ENCODE measurements around the gene SPATA6L. TPM values are rescaled to one million over a fixed set of nuclear protein-coding genes. Genes with fewer than 3 reads are reported as not detected.

SPATA6L gene, protein sequence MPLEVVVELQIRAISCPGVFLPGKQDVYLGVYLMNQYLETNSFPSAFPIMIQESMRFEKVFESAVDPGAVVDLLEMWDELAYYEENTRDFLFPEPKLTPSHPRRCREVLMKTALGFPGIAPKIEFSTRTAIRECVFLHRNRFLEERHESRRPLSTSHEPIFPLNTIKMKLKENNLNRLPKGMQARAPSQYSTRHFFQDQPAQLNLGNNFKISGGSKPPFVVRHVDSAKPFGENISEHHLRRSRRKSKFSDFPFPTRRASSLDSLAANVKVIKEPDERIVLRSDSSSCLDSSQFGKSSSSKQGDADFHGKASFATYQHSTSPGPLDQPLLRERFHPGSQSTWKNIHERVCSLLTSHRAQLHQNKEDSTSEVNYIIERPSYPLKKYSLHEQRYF
- total RNA-seq = 10.9 TPM

DNA sequence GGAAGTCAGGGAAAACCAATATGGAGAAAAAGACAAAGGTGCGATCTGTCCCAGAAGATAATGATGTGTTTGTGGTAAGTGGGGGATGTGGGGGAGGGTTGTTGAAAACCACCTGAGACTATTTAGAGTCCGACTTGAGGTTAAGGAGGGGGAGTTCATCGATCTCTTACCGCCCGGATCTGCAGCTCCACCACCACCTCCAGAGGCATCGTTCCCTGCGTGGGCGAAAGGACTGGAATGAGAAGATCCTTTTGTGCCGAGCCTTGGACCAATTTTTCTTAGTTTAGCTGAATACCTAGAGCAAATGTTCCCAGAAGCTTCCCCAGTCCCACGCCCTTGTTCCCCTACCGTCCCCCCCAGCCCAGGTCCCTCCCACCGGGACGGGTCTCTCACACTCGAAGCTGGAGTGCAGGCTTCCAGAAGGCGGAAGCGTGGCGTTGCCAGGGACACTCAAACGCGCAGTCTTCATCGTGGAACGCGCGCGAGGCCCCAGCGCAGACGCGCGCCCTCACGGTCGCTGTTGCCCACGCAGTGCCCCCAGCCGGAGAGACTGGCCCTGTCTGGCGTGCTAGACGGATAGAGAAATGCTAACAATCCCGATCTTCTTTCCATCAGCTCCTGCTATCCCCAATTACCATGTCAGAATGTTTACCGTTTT lies at the start of gene SPATA6L:
SPATA6L (minus strand) TSS at position 439 of the 658 bp plus-strand sequence; CDS start at position 209, 230 bp downstream.
- DNase-seq = peak; percentile 73

DNA sequence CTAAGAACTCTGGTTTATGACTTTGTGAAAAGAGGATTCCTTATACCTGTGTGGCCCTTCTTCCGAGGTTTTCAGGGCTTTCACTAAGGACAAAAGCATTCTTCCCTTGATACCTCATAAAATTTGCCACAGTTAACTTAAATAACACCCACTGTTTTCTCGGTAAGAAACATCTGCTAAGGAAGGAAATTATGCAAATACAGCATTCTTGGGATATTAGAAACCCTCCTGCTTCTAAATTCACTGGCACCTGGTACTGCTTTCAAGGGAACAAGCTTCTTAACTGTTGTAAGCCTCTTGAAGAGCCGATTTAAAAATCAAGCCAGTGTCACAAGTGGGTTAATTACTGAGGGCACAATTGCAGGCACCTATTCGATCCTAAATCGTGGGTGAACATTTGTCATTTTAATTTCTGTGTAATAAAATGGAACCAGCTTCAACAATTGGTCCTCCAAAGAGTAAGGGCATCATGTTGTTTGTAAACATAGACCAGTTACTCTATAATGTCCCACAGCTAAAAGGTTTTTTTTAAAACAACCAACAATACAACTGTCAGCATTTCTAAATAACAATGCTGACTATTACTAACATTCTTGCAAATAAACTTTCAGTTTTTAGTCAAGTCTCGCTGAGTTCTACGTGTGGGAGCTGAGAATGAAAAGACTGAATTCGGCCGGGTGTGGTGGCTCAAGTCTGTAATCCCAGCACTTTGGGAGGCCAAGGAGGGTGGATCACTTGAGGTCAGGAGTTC lies 48.2 kb upstream of the SPATA6L start:
- DNase-seq = no peak

DNA sequence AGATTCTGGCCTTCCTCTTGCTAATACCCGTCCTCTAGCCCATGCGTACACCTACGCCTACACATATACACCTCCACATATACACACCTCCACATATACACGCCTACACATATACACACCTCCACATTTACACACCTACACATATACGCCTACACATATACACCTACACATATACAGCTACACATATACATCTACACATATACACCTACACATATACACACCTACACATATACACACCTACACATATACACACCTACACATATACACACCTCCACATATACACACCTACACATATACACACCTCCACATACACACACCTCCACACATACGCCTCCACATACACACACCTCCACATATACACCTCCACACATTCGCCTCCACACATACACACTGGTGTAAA lies 47.6 kb upstream of the SPATA6L start:
- DNase-seq = no peak

- no peak for DNase-seq
Measured at GRCh38 chr9:4709380-4709779, 43.1 kb upstream of the SPATA6L start.

GRCh38 chr9:4706971-4707622 lies 40.8 kb upstream of the SPATA6L start:
- no peak for DNase-seq

GRCh38 chr9:4706021-4706420 lies 39.7 kb upstream of the SPATA6L start:
- no peak for DNase-seq

- DNase-seq = no peak
Measured at GRCh38 chr9:4704129-4704528, 37.8 kb upstream of the SPATA6L start.

DNA sequence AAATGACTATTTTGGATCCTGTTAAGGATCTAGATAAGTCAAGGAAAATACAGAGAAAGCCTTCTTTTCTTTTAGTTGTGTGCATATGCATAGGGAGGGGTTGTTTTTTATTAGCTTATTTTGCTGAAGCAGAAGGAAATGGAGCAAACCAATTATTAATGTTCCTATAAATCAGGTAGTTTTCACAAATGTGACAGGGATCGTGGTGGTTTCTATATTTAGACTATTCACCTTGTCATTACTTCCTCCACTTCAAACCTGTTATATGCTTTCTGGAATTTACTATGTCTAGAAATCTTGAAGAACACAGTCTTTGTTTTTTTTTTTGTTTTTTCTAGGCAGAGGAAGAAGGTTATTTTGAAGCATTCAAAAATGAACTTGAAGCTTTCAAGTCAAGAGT lies 35.2 kb upstream of the SPATA6L start:
- DNase-seq = no peak

DNA sequence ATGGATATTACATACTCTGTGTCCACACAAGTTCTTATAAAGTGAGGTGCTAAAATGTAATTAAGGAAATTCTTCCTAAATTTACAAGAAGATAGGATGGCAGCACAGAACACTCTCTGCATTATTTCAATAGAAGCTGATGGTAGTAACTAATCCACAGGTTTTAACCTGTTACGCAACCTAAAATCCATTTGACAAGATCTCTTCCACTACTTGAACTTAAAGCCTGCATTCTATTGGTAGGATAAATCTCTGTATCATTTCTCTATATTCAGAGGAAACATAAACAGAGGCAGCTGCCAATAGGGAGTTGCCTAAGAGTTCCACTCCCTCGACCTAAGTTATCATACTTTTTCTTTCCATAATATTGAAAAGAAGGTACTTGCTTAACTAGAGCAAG lies 34.7 kb upstream of the SPATA6L start:
- DNase-seq = no peak

DNA sequence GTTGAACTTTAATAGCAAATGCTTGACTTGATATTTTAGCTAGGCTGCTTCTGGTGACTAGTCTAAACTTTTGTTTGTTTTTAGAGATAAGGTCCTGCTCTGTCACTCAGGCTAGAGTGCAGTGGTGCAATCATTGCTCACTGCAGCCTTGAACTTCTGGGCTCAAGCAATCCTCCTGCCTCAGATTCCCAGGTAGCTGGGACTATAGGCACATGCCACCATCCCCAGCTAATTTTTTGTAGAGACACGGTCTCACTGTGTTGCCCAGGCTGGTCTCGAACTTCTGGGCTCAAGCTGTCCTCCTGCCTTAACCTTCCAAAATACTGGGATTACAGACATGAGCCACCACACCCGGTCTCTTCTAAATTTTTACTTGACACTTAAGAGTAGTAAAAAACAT lies 33.8 kb upstream of the SPATA6L start:
- no peak for DNase-seq

GRCh38 chr9:4691795-4692194 lies 25.5 kb upstream of the SPATA6L start:
- no peak for DNase-seq

DNA sequence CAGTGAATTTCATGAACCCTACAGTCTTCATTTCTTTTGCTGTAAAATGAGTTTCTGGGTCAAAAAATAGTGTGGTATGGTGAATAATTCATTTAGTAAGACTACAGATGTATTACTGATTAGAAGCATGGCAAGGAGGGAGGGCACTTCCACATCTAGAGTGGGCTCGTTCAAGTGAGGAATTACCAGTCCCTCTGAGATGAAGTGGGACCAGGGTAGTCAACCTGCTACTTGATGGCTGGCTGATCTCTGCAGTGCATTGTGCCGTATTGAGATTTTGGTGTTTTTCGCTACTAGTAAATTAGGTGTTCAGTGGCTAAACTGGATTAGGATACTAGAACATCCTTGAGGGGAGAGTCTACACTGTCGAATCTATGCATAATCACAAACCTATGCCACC lies 23.9 kb upstream of the SPATA6L start:
- no peak for DNase-seq

- DNase-seq = no peak
Measured at GRCh38 chr9:4689687-4690104, 23.4 kb upstream of the SPATA6L start.

GRCh38 chr9:4689021-4689420 lies 22.7 kb upstream of the SPATA6L start:
- DNase-seq = no peak

GRCh38 chr9:4686584-4686983 lies 20.3 kb upstream of the SPATA6L start:
- no peak for DNase-seq

- DNase-seq = no peak
Measured at GRCh38 chr9:4686112-4686511, 19.8 kb upstream of the SPATA6L start.

GRCh38 chr9:4684820-4685219 lies 18.5 kb upstream of the SPATA6L start:
- no peak for DNase-seq

GRCh38 chr9:4680750-4681149 lies 14.5 kb upstream of the SPATA6L start:
- DNase-seq = no peak

DNA sequence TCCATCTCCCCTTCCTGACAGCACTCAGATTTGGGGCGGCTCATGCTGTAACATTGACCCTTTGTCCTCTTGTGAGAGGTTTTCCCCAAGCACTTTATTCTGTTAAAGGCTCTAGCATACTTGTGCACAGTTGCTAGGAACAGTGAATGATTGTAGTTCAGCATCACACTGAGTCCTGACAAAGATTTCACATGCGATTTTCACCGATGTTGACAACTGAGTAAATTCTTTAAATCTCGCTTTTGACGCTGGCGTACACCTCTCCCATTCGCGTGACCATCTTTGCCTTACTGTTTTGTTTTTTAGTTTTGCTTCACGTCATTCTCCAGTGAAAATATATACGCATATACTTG lies 13.9 kb upstream of the SPATA6L start:
- no peak for DNase-seq

DNA sequence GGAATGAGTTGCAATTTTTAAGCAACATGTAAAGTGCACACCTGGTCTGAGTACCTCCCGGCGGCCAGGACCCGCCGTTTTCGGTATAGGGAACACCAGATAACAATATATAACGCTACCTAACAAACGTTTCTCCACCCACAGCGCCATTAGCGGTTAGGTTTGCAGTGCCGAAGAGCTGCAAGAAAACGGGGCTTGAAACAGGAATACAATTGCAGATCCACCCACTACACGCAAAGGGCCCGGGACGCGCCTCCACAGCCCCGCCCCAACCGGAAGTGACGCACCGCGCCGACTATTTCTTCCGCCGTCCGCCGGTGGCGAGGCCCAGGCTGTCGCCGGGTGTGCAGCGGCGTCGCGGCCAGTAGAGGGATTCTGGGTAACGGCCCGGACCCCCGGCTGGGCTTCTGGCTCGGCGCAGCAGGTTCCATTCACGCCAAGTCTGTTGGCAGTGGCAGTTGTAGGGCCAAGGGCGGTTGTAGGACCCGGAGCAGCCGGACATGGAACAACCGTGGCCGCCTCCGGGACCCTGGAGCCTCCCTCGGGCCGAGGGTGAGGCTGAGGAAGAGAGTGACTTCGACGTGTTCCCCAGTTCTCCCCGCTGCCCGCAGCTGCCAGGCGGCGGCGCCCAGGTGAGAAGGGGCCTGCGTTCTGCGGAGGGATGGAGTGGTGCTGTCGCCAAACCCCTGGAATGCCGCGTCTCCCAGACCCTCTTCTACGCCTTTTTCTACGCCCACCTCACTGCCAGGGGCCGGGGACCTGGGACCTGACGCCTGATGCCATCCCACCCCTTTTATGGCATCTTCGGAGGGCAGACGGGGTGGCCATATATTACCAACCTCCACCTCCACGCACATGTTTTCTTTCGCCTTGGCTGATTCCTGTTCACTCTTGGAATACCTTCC lies 13.2 kb upstream of the SPATA6L start, which contains the start of gene CDC37L1:
CDC37L1 (plus strand) TSS at position 302 of the 905 bp plus-strand sequence; CDS start at position 501, 199 bp downstream.
- peak; percentile 96 for DNase-seq

GRCh38 chr9:4678679-4679267 lies 12.5 kb upstream of the SPATA6L start:
- no peak for DNase-seq

All from occipital lobe (tissue), 2 donors.